GDM1 (cell line): Measurements from ENCODE around the gene CDH4.

Experiments used
- DNase-seq: peaks from one replicate; lab custom pipeline; 2025; lab: John Stamatoyannopoulos, UW

Gene CDH4

DNA sequence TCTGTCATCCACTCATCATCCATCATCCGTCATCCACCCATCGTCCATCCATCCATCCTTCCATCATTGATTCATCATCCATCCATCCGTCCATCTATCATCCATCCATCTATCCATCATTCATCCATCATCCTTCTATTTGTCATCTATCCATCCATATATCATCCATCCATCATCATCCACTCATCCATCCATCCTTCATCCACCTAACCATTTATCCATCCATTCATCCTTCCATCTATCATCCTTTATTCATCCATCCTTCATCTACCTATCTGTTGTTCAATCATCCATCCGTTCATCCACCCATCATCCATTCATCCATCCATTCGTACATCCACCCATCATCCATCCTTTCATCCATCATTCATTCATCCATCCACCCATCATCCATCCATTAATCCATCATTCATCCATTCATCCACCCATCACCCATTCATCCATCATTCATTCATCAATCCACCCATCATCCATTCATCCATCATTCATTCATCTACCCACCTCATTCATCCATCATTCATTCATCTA is 266.4 kb downstream of the CDH4 start:
- DNase-seq, result no peak

DNA sequence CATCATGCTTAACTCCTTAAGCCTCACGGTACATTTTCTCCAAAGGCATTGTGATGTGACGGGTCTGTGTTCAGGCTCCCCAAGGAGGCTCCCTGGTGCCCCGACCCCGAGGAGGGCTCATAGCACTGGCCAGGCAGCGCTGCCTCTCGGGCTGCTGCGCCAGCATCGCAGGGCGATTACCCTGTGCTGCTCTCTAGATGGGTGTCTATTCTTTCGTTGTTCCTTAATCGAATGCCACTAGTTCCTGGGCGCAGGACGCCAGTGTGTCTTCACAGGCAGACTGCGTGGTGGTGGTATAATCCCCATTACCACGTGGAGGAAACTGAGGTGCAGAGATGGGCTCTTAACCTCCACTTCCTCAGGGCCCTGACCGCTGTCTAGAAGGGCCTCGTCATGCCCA is 267.4 kb downstream of the CDH4 start:
- DNase-seq, result no peak

DNA sequence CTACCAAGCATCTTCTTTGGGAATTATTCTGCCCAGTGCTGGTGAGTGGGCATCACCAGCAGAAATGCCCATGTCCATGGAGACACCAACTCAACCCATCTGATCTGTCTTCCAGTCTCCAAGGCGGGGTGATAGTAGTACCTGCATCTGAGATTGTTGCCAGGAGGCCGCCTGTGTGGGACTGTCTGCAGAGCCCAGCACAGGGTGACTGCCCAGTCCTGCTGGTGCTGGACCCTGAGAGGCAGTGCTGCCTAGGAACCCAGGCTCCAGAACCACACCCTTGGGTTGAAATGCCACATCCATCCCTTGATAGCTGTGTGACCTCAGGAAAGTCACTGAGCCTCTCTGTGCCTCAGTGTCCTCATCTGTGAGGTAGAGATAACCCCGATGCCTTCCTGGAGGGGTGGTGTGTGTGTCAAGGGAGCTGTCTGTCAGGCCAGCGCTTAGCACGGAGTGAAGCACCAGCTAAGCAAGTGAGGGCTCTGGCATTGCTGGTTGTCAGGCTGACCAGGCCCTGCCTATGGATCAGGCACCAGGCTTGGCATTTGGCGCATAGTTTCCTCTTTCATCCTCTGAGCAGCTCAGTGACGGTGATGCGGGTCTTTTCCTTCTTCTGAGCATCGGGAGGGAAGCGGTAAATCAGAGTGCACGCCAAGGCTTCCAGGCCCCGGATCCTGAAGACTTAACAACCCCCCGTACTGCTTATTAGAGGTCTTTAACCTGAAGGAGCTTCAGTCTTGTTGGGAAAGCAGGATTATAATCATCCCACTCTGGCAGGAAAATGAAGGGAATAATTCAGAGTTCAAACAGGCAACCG is 268.2 kb downstream of the CDH4 start:
- DNase-seq, result no peak

DNA sequence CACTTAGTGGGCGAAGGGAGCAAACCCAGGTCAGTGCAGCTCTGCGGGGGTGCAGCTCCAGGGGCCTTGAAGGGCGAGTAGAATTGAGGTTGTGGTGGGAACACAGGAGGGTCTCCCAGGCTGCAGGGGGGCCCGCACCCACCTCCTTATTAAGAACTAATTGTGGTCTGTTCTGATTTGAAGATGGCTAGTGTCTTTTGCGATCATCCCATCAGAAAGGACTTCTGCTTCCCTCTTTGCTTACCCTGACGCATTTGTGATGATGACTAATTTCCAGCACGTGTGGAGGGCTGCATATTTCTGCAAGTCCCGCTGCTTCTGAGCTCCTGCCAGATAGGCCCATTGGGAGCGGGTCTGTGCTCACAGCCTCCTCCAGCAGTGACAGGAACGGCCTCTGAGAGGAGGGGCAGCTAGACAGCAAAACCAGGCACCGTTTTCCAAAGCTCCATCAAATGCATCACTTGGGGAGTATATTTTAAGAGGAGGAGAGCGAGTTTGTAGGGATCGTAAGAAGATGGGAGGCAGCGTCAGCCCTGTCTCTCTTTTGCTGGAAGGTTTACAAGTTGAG is 268.9 kb downstream of the CDH4 start:
- DNase-seq, result no peak

DNA sequence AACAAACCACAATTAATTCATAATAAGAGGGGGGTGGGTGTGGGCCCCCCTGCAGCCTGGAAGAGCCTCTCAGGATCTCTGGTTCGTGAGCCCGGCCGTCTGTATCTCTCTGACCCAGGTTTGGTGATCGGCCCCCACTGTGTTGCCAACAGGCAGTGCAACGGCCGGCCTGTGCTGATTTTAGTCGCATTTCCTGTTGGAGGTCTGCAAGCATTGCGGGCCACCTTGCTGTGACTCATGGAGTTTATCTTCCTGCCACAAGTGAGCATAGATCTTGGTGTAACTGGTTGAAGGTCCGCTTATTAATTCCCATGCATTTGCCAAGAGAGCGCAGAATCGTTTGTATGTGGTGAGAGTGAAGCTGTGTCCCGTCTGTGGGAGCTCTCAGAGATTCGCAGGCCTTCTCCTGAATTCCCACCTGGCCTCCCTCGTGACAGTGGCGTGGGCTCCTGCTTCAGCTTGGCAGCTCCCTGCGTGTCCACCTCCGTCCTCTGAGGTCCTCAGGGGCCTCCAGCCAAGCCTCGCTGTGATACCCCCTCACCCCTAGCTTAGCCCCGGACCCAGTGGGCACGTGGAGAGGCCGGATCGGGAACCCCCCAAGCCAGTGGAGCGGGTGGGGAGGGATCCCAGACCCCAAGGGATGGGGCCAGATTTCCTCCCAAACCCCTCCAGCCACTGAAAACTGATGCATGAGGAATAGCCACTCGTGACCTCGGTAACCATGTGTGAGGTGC is 269.8 kb downstream of the CDH4 start:
- DNase-seq, result no peak

DNA sequence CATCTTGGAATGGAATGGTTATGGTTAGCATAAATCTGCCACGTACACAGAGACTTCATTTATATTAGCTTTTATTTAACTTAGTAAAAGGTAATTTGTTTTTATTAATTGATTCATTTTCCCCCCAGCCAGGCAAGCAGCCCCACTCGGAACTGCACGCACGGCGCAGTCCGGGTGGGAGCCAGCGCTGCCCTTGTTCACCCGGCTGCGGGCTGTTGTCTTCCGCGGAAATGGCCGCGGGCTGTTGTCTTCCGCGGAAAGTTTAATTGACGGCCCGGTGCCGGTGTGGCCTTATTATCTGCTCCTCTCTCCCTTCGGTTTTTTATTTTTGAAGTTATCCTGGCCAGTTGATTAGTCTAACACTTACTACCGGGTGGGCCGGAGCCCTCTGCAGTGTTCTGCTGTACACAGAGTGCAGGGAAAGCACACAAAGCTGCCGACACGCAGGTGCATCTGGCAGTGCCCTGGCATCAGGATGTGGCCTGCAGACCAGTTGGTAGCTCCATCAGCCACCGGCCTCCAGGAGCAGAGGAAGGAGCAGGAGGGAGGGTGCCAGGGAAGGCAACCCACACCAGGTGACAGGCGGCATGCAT is 270.5 kb downstream of the CDH4 start:
- DNase-seq, result no peak

DNA sequence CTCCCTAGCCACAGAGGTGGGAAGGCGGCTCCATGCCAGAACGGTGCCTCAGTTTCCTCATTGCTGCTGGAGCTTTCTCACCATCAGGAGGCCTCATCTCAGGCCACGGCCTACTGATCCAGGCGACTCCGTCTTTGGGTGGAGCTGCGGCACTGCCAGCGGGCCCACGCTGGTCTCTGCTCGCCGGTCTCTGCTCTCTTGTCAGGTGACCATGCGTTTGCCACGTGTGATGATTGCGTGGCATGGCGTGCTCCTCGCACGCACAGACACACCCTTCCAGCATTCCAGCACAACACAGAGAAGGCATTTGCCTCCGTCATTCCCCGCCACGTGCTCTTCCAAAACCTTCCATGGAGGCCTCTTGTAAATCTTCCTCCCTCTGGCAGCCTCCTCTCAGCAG is 271.1 kb downstream of the CDH4 start:
- DNase-seq, result no peak

DNA sequence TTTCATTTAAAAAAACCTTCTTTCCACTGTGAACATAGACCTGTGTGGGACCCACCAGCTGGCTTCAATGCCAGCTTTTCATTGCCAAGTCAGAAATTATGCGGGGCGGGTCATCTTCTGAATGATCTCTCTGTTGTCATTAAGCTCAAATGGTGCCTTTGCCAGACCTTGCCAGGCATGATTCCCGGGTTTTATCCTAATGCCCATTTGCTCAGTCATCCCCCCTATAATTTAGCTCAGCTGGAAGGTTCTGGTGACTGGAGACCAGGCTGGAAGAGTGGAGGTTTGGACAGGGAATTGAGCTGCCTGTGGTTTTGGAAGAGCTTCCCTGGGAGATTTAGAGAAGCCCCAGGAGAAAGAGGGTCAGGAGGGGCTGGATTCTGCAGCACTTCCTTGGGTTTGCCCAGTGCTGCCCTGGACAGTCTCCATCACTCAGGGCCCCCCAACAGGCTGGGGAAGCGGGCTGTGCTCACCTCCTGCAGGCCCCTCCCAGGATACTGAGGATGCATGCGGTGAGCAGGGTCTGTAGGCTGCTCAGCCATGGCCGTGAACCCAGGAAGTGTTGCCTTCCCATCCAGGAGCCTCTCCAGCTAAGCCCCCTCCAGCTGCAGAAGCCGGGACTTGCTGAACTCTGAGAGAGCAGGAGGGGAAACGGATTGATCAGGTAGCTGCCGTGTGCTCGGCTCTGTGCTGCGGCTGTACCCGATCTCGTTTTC is 273.0 kb downstream of the CDH4 start:
- no peak for DNase-seq

DNA sequence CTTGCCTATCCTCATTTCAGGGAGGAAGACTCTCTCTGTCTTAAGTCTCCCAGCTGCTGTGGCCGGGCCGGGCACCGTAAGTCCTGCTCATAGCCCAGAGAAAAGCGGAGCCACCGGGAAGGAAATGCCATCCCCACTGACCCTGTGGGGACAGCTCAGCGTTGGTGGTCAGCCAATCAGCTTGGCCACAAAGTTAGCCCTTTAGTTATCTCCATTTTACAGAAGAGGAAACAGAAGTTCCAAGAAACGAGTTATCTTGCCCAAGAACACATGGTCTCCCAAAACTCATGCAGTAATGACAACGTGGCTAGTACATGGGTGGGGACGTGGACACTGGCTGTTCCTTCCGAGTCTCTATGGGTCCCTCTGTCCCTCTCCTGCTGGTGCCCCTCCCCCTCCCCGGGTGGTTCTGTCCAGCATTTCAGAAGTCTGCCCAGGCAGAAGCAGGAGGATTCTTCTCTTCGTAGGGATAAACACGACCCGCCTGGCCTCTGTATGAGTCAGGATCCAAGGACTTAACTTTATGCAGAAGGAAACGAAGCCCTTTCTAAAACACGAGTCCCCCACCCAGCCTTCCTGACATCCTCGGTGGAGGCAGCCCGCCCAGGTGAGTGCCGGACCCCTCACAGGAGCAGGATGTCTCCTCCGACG is 273.8 kb downstream of the CDH4 start:
- no peak for DNase-seq

DNA sequence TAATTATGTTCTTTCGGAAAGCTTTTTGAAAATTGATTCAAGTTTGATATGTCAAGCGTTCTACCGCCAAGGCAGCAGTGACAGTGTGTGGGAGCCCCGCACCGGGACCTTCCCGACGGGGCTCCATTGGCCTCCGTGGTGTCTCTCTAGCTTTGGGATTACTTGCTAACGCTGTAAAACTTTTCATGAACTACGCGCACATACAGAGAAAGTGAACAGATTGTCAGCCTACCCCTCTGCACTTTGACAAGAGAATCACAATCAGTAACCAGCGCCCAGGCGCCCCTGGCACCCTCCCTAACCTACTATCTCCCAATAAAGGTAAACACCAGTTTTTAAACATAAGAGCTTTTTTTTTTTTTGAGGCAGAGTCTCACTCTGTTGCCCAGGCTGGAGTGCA is 274.8 kb downstream of the CDH4 start:
- no peak for DNase-seq

DNA sequence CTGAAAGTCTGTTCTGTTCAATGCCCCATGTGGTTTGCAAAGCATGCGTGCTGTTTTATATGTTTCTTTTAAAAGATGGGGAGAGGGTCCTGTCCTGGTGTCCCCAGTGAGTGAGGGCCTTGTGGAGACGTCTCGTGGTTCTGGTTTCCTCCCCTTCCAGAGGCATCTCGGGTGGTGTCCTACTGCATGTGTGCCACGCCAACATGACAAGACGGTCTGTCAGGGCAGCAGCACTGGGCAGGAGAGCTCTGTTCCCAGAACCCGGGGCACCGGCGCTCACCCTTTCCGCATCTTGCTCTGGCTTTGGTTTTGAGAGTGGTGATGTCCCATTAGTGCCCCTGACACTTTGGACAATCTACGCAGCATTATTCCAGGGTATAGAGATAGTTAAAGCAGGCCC is 275.6 kb downstream of the CDH4 start:
- DNase-seq, result no peak

DNA sequence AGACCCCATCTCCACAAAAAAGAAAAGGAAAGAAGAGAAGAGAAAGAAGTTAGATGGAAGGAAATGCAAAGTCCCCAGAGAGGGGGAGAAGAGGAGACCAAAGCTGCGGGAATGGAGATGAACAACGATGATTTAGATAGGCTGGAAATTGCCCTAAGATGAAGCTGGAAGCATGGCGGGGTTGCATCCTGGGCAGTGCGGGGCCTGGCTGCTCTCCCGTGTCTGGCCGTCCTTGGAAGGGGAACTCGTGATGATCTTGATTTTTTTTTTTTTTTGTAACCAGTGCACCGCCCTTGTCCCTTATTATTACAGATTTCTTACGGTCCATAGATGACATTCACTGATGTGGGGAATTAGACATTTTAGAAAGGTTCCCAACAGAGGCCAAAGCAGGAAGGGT is 276.5 kb downstream of the CDH4 start:
- no peak for DNase-seq

DNA sequence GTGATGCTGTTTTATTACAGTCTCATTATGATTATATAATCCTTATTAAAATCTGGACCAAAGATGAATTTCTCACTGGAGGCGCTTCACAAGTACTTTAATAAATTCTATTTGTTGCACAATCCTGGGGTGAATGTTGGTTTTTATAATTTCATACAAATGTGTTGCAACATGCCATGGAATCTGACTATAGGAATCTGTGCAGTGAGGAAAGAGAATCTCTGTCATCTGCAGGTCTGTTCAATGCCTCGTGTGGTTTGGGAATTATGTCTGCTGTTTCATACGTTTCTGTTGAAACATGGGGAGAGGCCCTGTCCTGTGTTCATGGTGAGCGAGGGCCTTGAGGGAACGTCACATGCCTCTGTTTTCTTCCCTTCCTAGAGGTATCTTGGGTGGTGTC is 277.3 kb downstream of the CDH4 start:
- no peak for DNase-seq

DNA sequence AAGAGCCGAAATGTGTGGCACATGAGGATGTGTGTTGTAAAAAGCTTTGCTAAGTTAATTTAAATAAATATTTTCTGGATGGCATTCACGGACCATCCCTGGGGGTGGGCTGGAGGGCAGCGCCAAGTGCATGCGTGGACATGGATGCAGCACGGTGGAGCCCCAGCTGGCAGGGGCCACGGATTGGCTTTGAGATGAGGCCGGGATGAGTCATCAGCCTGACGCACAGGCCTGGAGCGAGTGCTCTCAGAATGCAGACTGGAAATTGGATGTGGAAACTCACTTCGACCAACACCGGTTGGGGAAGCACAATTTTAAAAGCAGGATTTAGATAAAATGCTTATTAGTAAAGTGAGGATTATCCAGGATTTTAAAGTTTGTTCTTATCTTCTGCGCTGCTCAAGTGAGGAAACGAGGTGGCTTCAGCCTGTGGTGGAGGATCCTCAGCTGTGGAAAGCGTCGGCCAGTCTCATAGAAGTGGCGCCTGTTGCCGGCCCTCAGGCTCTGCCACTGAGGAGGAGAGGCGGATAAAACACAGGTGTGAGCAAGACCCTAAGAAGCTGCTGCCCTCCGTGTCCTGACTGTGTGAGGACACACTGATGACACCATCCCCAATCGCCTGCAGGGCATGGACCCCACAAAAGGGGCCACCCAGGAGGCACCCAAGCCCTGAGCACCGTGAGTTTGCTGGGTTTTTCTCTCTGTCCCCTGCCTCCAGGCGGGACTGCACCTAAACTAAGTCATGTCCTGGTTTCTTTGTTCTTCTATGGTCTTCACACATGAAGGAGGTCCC is 279.7 kb downstream of the CDH4 start:
- no peak for DNase-seq

DNA sequence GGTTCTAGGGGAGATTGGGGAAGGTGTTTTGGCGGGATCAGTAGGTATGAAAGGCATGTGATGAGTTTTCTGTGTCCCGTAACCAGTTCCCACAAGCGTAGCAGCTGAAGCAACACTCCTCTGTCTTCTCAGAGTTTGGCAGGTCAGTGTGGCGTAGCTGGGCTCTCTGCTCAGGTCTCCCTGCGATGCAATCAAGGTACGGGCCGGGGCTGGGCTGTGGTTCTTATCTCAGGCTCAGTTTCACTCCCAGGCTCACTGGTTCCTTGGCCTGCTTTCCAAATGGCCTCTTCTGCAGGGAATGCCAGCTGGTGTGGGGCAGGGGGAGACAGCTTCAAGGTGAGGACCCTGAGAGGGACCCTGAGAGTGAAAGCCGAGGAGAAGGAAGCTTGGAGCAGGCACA is 280.7 kb downstream of the CDH4 start:
- DNase-seq, result no peak

DNA sequence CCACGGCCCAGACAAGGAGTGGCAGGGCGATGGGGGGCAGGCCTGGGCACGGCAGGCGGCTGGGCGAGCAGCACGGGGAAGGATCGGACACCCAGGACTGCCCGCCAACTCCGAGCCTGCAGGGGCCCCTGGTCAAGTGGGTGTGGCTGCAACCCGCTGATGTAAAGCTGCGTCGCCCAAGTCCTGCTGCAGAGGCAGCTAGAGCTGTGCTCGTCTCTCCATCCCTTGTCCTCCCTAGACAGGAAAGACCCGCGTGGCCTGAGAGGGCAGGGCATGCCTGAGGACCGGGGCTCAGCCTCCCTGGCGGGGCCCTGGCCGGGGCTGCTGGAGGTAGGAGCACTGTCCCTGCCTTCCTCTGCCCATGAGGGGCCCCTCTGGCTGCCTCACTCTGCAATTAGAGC is 281.2 kb downstream of the CDH4 start:
- no peak for DNase-seq

DNA sequence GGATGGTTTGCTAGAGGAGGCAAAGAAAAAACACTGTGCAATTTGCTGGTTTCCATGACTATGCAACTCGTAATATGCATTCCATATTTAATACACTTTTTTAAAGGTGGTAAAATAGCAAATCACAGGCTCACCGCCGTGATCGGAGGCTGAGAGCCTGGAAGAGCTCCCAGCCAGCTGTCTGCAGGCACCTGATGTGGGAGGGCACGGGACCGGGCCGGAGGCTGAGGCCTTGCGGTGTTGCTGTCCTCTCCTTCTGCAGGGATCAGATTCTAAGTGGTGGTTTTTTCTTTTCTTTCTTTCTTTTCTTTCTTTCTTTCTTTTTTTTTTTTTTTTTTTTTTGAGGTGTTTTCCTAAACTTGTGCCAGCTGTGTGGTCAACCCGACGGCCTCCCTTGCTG is 282.3 kb downstream of the CDH4 start:
- no peak for DNase-seq

DNA sequence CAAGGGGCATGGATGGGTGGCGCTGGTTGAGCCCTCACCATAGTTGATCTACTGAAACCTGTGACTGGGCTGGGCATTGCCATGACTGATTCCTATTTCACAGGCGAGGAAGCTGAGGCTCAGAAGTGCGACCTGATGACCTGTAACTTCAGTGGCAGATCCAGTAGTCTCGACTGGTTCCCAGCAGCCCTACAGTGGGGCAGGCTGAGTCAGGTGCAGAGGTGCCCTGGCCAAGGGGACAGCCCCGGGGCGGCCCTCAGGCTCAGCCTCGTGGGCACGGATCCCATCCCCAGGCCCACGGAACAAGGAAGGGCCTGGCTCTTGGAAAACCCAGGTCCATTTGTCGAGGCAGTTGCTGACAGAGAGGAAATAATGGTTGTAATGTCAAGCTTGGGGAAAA is 283.0 kb downstream of the CDH4 start:
- DNase-seq, result no peak

DNA sequence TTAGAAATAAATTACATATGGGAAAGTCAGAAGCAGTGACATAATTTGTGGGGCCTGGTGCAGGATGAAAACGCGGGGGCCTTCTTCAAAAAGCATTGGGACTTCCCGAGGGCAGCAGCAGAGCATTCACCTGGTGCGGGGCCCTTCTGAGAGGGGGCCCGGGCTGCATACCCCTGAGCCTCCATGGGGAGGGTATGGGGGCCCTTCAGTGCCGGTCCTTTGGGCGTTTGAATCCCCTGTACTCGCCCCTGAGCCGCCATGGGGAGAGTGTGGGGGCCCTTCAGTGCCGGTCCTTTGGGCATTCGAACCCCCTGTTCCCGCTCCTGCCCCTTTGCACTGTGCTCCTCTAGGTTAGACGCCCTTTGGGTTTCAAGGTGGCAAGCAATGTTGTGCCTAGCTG is 283.5 kb downstream of the CDH4 start:
- no peak for DNase-seq

DNA sequence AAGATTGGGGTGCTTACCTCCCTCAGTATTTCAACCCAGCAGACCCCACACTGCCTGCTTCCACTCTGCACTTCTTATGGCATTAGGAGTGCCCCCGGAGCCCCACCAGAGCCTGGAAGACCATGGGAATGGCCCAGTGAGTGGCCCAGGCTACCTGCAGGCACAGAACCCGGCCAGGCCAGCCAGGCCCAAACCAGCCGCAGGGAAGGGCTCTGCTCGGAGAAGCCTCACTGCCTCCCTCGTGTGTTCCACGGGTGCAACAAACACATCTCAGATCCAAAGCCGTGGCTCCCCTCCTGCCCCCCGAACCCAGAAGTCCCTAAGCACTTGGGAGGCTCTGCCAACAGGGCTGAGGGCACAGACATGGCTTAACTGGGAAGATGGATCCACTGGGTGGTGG is 283.9 kb downstream of the CDH4 start:
- DNase-seq, result no peak

DNA sequence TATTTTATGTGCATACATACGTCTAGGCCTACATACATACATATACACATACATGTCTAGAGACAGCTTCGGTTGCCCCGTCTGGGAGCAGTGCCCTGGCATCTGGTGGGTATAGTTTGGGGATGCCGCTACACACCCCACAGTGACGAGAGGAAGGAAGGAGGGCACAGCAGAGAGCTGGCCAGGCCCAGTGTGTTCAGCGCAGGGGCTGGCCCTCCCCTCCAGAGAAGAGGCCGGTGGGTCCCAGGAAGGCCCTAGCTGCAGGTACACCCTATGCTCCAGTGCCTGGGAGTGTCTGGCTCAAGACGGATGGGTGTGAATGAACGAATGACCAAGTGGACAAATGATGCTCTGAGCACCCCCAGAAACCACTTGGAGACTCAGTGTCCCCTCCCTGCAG is 284.6 kb downstream of the CDH4 start:
- DNase-seq, result no peak
